Ovary (tissue), 3 donors: ENCODE data around the gene LRIG3.

Source experiments
- CTCF ChIP-seq, 3 donors: fragments of 450-650 bp in 2 of 3; fragments of 200-600 bp in 1 of 3; IDR thresholded peaks; one replicate each; pipeline versions ENCODE4 v1.5.1 to v1.8.0; 2016 to 2022; ENCODE audit warnings: antibody characterized with exemption in 3 of 3, mild to moderate bottlenecking in 1 of 3
- EP300 ChIP-seq: sonication (generic); formaldehyde crosslinking; IDR thresholded peaks from one replicate; pipeline ENCODE4 v1.6.1; 2017; ENCODE audit warnings: antibody characterized with exemption
- POLR2A ChIP-seq: fragments of 450-650 bp; IDR thresholded peaks from one replicate; pipeline ENCODE4 v1.6.1; 2017; ENCODE audit warnings: antibody characterized with exemption, mild to moderate bottlenecking, moderate library complexity
- donor health status: DM: no; HTN: no; CAD: no.

DNA sequence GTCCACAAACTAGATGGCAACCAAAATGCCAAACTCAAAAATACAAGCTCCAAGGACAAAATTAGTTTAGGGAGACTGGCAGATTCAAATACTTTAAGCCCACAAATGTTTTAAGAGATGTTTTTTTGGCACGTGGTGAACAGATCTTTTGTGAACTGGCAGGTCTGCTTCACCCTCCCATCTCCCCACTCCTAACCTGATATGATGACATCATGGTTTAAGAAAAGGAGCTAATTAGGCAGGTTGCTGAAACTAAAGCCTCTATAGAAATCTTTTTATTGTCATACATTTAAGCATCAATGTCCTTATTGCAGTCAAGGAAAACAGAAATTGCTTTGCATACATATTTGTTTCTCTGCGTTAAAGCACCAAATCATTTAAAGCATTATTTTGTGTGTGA is 5.8 kb downstream of the LRIG3 start:
- TF ChIP-seq CTCF (IDR thresholded peaks at IDR 0.05) (no peak), POLR2A (no peak), EP300 (no peak)
